OCI-LY7 (cell line): ENCODE results near the gene ACTL7B.

Experiments used
- CTCF ChIP-seq: fragments of 200-600 bp; sonication (generic); conservative IDR thresholded peaks from 2 replicates; pipeline ENCODE4 v1.5.1; 2014; ENCODE audit warnings: mild to moderate bottlenecking, antibody characterized with exemption, low read length, moderate library complexity, mixed read lengths
- EZH2phosphoT487 ChIP-seq: fragments of 200-600 bp; sonication (generic); IDR thresholded peaks from 2 replicates; pipeline ENCODE4 v1.6.1; 2018; ENCODE audit warnings: low read depth, borderline replicate concordance, mild to moderate bottlenecking, mixed run types, antibody characterized with exemption, low read length, moderate library complexity, mixed read lengths

- no peak for TF ChIP-seq CTCF
- no peak for TF ChIP-seq EZH2phosphoT487
Measured at GRCh38 chr9:108867116-108867515, 11.3 kb upstream of the ACTL7B start.
